Mesothelial cell of epicardium (in vitro differentiated cells): ENCODE results near the gene TAF15. TPM values are rescaled to one million over a fixed set of nuclear protein-coding genes. Genes with fewer than 3 reads are reported as not detected.

Experiments
- DNase-seq, 2 experiments: peaks; one replicate each; pipeline ENCODE4 v3.0.0; 2021; ENCODE audit warnings: low spot score in 2 of 2; ENCODE audit not compliant: unreplicated experiment in 2 of 2
- H3K27ac Mint-ChIP-seq: 2 replicates; pipeline ENCODE4 v1.8.0; 2021; ENCODE audit warnings: mixed read lengths
- H3K27me3 Mint-ChIP-seq: 2 replicates; pipeline ENCODE4 v1.8.0; 2021; ENCODE audit warnings: low read depth, mixed read lengths
- H3K36me3 Mint-ChIP-seq: 2 replicates; pipeline ENCODE4 v1.8.0; 2021; ENCODE audit warnings: mixed read lengths
- H3K4me1 Mint-ChIP-seq: 2 replicates; pipeline ENCODE4 v1.8.0; 2021; ENCODE audit warnings: mixed read lengths
- H3K4me3 Mint-ChIP-seq: 2 replicates; pipeline ENCODE4 v1.8.0; 2021; ENCODE audit warnings: mild to moderate bottlenecking, moderate library complexity, mixed read lengths
- H3K9me3 Mint-ChIP-seq: 2 replicates; pipeline ENCODE4 v1.8.0; 2021; ENCODE audit warnings: mixed read lengths
- CTCF ChIP-seq: fragments of 200-600 bp; sonication (generic); IDR thresholded peaks from one replicate; pipeline ENCODE4 v1.5.0; 2021; ENCODE audit warnings: antibody characterized with exemption; ENCODE audit not compliant: unreplicated experiment
- total RNA-seq: library from RNA; stranded (reverse); gene quantifications from 3 replicates; pipeline ENCODE4 v1.2.1, GENCODE V29; 2021

TAF15 gene
- total RNA-seq, 1 donor from 2014 or later, result 225 TPM

DNA sequence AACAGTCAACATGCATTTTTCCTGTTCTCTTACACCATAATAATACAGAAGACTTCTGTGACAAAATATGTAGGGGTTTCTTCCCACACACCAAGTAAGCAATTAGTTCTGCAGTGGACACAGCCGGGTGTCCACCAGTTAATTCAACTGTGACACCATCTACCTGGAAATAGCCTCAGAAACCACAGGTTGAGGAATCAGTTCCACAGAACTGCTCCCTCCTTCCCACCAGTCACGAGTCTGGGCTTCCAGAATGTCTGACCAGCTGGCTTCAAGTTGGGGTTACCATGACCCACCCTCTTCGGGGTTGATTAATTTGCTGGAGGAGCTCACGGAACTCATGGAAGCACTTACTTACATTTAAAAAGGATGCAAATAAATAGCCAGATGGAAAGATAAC, 84.5 kb downstream of the TAF15 start:
- H3K4me3 Mint-ChIP-seq, result no peak overlapping the region
- no peak for TF ChIP-seq CTCF
- no peaks in the 10 kb centered on the region for H3K27me3 Mint-ChIP-seq
- no peaks in the 10 kb centered on the region for H3K9me3 Mint-ChIP-seq
- H3K27ac Mint-ChIP-seq, result no peak overlapping the region
- no peak for DNase-seq
- peaks cover 31% of the 10 kb centered on the region for H3K4me1 Mint-ChIP-seq
- no peaks in the 10 kb centered on the region for H3K36me3 Mint-ChIP-seq

DNA sequence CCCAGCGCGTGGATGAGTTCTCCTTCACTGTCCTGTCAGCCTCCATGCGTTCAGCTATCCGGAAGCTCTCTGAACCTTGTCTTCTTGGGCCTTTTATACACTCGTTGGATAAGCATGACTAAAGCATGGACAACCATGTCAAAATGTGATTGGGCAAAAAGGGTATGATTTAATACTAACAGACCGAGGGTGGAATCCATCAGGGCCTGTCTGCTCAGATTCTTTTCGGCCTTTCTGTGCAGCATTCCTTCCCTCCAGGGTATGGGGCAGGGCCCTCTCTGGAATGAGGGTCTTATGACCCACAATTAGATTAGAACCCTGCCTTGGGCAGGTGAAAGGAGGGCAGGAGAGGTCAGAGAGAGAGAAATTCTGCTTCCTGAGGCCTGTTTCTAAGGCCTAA, 84.9 kb downstream of the TAF15 start:
- Mint-ChIP-seq H3K4me1 (peaks cover 26% of the 10 kb centered on the region), H3K36me3 (no peaks in the 10 kb centered on the region), H3K4me3 (no peak overlapping the region), H3K27ac (no peak overlapping the region), H3K9me3 (no peaks in the 10 kb centered on the region), H3K27me3 (no peaks in the 10 kb centered on the region)
- TF ChIP-seq CTCF, result no peak
- no peak for DNase-seq

- no peaks in the 10 kb centered on the region for H3K27me3 Mint-ChIP-seq
- no peak for TF ChIP-seq CTCF
- peaks cover 24% of the 10 kb centered on the region for H3K4me1 Mint-ChIP-seq
- H3K27ac Mint-ChIP-seq, result no peak overlapping the region
- no peak for DNase-seq
- H3K9me3 Mint-ChIP-seq, result no peaks in the 10 kb centered on the region
- H3K36me3 Mint-ChIP-seq, result no peaks in the 10 kb centered on the region
- H3K4me3 Mint-ChIP-seq, result no peak overlapping the region
Measured at GRCh38 chr17:35895636-35896587, 86.6 kb downstream of the TAF15 start.

Other genes with a start within 250 kb of the TAF15 start
- gene SLFN14, start 248.7 kb upstream of the TAF15 start, total RNA-seq, result not detected in 3 replicates
- gene PEX12, start 230.9 kb upstream of the TAF15 start, total RNA-seq, result 5.0 to 7.5 TPM (median 5.1 TPM) in 3 replicates
- gene AP2B1, start 222.2 kb upstream of the TAF15 start, total RNA-seq, result 155 to 158 TPM (median 155 TPM) in 3 replicates
- gene RASL10B, start 77.8 kb upstream of the TAF15 start, total RNA-seq, result 19.3 to 20.5 TPM (median 20.1 TPM) in 3 replicates
- gene GAS2L2, start 56.2 kb upstream of the TAF15 start, total RNA-seq, result 0.09 to 0.20 TPM (median 0.11 TPM) in 3 replicates
- gene C17orf50, start 48.6 kb upstream of the TAF15 start, total RNA-seq, result not detected in 3 replicates
- gene MMP28, start 13.8 kb upstream of the TAF15 start, total RNA-seq, result 0.34 to 0.86 TPM in 2 of 3 replicates, not detected in the other
- gene HEATR9, start 59.4 kb downstream of the TAF15 start, total RNA-seq, result not detected in 3 replicates
- not detected in 3 replicates for gene CCL5, start 70.9 kb downstream of the TAF15 start, total RNA-seq
- 2.1 to 3.5 TPM (median 3.4 TPM) in 3 replicates for gene RDM1, start 121.3 kb downstream of the TAF15 start, total RNA-seq
- gene LYZL6, start 134.2 kb downstream of the TAF15 start, total RNA-seq, result not detected in 3 replicates
- not detected in 3 replicates for gene CCL16, start 172.0 kb downstream of the TAF15 start, total RNA-seq
- gene CCL14, start 177.2 kb downstream of the TAF15 start, total RNA-seq, result not detected in 3 replicates
- gene CCL15, start 192.1 kb downstream of the TAF15 start, total RNA-seq, result not detected in 3 replicates
- gene CCL23, start 208.5 kb downstream of the TAF15 start, total RNA-seq, result not detected in 3 replicates